ENCODE measurements around the gene S100A5.
"Not testable (repeated sequence)": the region's sequence is repeated elsewhere in the genome, so short reads cannot be mapped to it uniquely, and the experiment has no call there.

S100A5 gene

GRCh38 chr1:153540394-153541361 is at the start of gene S100A5:
S100A5 (minus strand) TSS chr1:153540934; CDS start chr1:153540191, 743 bp downstream.
- no peak for DNase-seq (ENCODE audit: low spot score)

- no peak for DNase-seq (ENCODE audit: low spot score)
Measured at GRCh38 chr1:153588482-153588881, 47.7 kb upstream of the S100A5 start.

- DNase-seq (ENCODE audit: low spot score) = not testable (repeated sequence)
Measured at GRCh38 chr1:153588033-153588432, 47.3 kb upstream of the S100A5 start.

- DNase-seq (ENCODE audit: low spot score) = no peak
Measured at GRCh38 chr1:153587314-153587713, 46.6 kb upstream of the S100A5 start.

- no peak for DNase-seq (ENCODE audit: low spot score)
Measured at GRCh38 chr1:153586347-153586746, 45.6 kb upstream of the S100A5 start.

- no peak for DNase-seq (ENCODE audit: low spot score)
Measured at GRCh38 chr1:153585006-153585405, 44.3 kb upstream of the S100A5 start.

GRCh38 chr1:153583976-153584375 is 43.2 kb upstream of the S100A5 start:
- DNase-seq (ENCODE audit: low spot score) = no peak

- DNase-seq (ENCODE audit: low spot score) = not testable (repeated sequence)
Measured at GRCh38 chr1:153583514-153583913, 42.8 kb upstream of the S100A5 start.

- DNase-seq (ENCODE audit: low spot score) = not testable (repeated sequence)
Measured at GRCh38 chr1:153582836-153583235, 42.1 kb upstream of the S100A5 start.

- no peak for DNase-seq (ENCODE audit: low spot score)
Measured at GRCh38 chr1:153578936-153579335, 38.2 kb upstream of the S100A5 start.

- no peak for DNase-seq (ENCODE audit: low spot score)
Measured at GRCh38 chr1:153578490-153578889, 37.8 kb upstream of the S100A5 start.

- peak; percentile 74 for DNase-seq (ENCODE audit: low spot score)
Measured at GRCh38 chr1:153577624-153578051, 36.9 kb upstream of the S100A5 start.

GRCh38 chr1:153577138-153577537 is 36.4 kb upstream of the S100A5 start:
- no peak for DNase-seq (ENCODE audit: low spot score)

- not testable (repeated sequence) for DNase-seq (ENCODE audit: low spot score)
Measured at GRCh38 chr1:153575497-153575896, 34.8 kb upstream of the S100A5 start.

GRCh38 chr1:153575081-153575491 is 34.4 kb upstream of the S100A5 start:
- not testable (repeated sequence) for DNase-seq (ENCODE audit: low spot score)

GRCh38 chr1:153573351-153573750 is 32.6 kb upstream of the S100A5 start:
- DNase-seq (ENCODE audit: low spot score) = no peak

GRCh38 chr1:153572569-153573015 is 31.9 kb upstream of the S100A5 start:
- DNase-seq (ENCODE audit: low spot score) = peak; percentile 93

- DNase-seq (ENCODE audit: low spot score) = no peak
Measured at GRCh38 chr1:153571706-153572105, 31.0 kb upstream of the S100A5 start.

- no peak for DNase-seq (ENCODE audit: low spot score)
Measured at GRCh38 chr1:153570874-153571273, 30.1 kb upstream of the S100A5 start.

GRCh38 chr1:153569465-153569864 is 28.7 kb upstream of the S100A5 start:
- DNase-seq (ENCODE audit: low spot score) = no peak

- peak; percentile 86 for DNase-seq (ENCODE audit: low spot score)
Measured at GRCh38 chr1:153568367-153569099, 27.8 kb upstream of the S100A5 start.

GRCh38 chr1:153567621-153568366 is 27.1 kb upstream of the S100A5 start:
- DNase-seq (ENCODE audit: low spot score) = no peak
